ENCODE measurements around the gene ARFGAP3. TPM values are rescaled to one million over a fixed set of nuclear protein-coding genes. Genes with fewer than 3 reads are reported as not detected.
A peak's percentile ranks its signal among the peaks of the same experiment; 100 is the strongest.

The ARFGAP3 gene
- total RNA-seq, 4 donors from 2014 or later = 28.2 to 43.8 (median 36.0) TPM

GRCh38 chr22:42883121-42883520 lies 26.0 kb upstream of the ARFGAP3 start:
- ATAC-seq (no peak), DNase-seq (no peak)
- peaks cover 0 to 35% of the 10 kb centered on the region in 2 donors for H3K36me3 ChIP-seq
- H3K27me3 ChIP-seq = no peaks in the 10 kb centered on the region
- peaks cover 27 to 53% of the 10 kb centered on the region in 2 donors for H3K4me1 ChIP-seq
- no peaks in the 10 kb centered on the region for H3K9me3 ChIP-seq
- intact Hi-C loops (cut with DNase I; ENCODE audit: low total_unique reads) (no loop called here), in situ Hi-C loops (cut with MboI; ENCODE audit: low sequenced_read_pairs in 4 of 4) (no loop called here)
- peak overlapping the region; percentile 78 to 92 (median 84) for H3K27ac ChIP-seq
- TF ChIP-seq POLR2A (IDR thresholded peaks at IDR 0.05) = no peak
- TF ChIP-seq CTCF (IDR thresholded peaks at IDR 0.05 in 4 of 5, conservative IDR thresholded peaks at IDR 0.05 in 1 of 5) = no peak
- H3K4me3 ChIP-seq = no peak overlapping the region

- Histone ChIP-seq H3K36me3 (peaks cover 0 to 36% of the 10 kb centered on the region in 2 donors), H3K4me1 (peaks cover 27 to 61% of the 10 kb centered on the region in 2 donors)
- TF ChIP-seq CTCF (IDR thresholded peaks at IDR 0.05 in 4 of 5, conservative IDR thresholded peaks at IDR 0.05 in 1 of 5) = peak in 2 of 5 experiments; percentile 13 to 34
- peak; percentile 69 to 83 for TF ChIP-seq POLR2A (IDR thresholded peaks at IDR 0.05)
Observed at GRCh38 chr22:42881982-42882656, 25.0 kb upstream of the ARFGAP3 start.

GRCh38 chr22:42881298-42881697 lies 24.2 kb upstream of the ARFGAP3 start:
- DNase-seq (no peak), ATAC-seq (no peak)
- Histone ChIP-seq H3K27ac (peak overlapping the region; percentile 78 to 92 (median 84)), H3K9me3 (no peaks in the 10 kb centered on the region), H3K4me3 (peak overlapping the region in 1 of 4 donors; percentile 21), H3K36me3 (peaks cover 0 to 38% of the 10 kb centered on the region in 2 donors), H3K4me1 (peaks cover 27 to 61% of the 10 kb centered on the region in 2 donors), H3K27me3 (no peaks in the 10 kb centered on the region)
- intact Hi-C loops (cut with DNase I; ENCODE audit: low total_unique reads) (no loop called here), in situ Hi-C loops (cut with MboI; ENCODE audit: low sequenced_read_pairs in 4 of 4) (no loop called here)
- no peak for TF ChIP-seq CTCF (IDR thresholded peaks at IDR 0.05 in 4 of 5, conservative IDR thresholded peaks at IDR 0.05 in 1 of 5)

More at GRCh38 chr22:42881982-42882656, 25.0 kb upstream of the ARFGAP3 start:
- Histone ChIP-seq H3K27me3 (no peaks in the 10 kb centered on the region), H3K4me3 (peak overlapping the region in 3 of 4 donors; percentile 7 to 21 (median 10)), H3K27ac (peak overlapping the region; percentile 78 to 92 (median 84)), H3K9me3 (no peaks in the 10 kb centered on the region)
- ATAC-seq = peak; percentile 86 to 90
- in situ Hi-C loops (cut with MboI; ENCODE audit: low sequenced_read_pairs in 4 of 4) = no loop called here
- intact Hi-C loops (cut with DNase I; ENCODE audit: low total_unique reads) = loop anchor here (1.0 kb wide), 2 partner anchors 10 to 19 kb away; no protein-coding TSS in a partner anchor
- peak; percentile 89 to 96 for DNase-seq

GRCh38 chr22:42880815-42881214 lies 23.7 kb upstream of the ARFGAP3 start:
- no peak for TF ChIP-seq POLR2A (IDR thresholded peaks at IDR 0.05)
- peak in 1 of 5 experiments; percentile 23 for TF ChIP-seq CTCF (IDR thresholded peaks at IDR 0.05 in 4 of 5, conservative IDR thresholded peaks at IDR 0.05 in 1 of 5)
- Histone ChIP-seq H3K27me3 (no peaks in the 10 kb centered on the region), H3K36me3 (peaks cover 0 to 43% of the 10 kb centered on the region in 2 donors), H3K4me3 (peak overlapping the region in 1 of 4 donors; percentile 21), H3K9me3 (no peaks in the 10 kb centered on the region), H3K27ac (peak overlapping the region; percentile 78 to 92 (median 84)), H3K4me1 (peaks cover 27 to 59% of the 10 kb centered on the region in 2 donors)
- intact Hi-C loops (cut with DNase I; ENCODE audit: low total_unique reads) = no loop called here
- ATAC-seq (no peak), DNase-seq (no peak)
- in situ Hi-C loops (cut with MboI; ENCODE audit: low sequenced_read_pairs in 4 of 4) = no loop called here
